GM23248 (cell line): ENCODE results near the gene SNRPD3. TPM values are rescaled to one million over a fixed set of nuclear protein-coding genes. Genes with fewer than 3 reads are reported as not detected.

Experiments used
- DNase-seq: peaks from one replicate; pipeline ENCODE4 v3.0.0-alpha.2; 2015
- H2AFZ ChIP-seq: fragments of 200-600 bp; sonication (generic); 2 replicates; pipeline ENCODE4 v1.6.1; 2016; ENCODE audit warnings: antibody characterized with exemption
- H3F3A ChIP-seq: fragments of 200-600 bp; sonication (generic); 2 replicates; pipeline ENCODE4 v1.6.1; 2016; ENCODE audit warnings: mild to moderate bottlenecking, antibody characterized with exemption, mixed run types; ENCODE audit not compliant: insufficient read depth
- H3K27ac ChIP-seq: fragments of 200-600 bp; sonication (generic); 2 replicates; pipeline ENCODE4 v1.5.1; 2016; ENCODE audit warnings: mild to moderate bottlenecking
- H3K27me3 ChIP-seq: fragments of 200-600 bp; sonication (generic); replicated peaks from 2 replicates; pipeline ENCODE4 v1.6.1; 2016; ENCODE audit warnings: mild to moderate bottlenecking; ENCODE audit not compliant: insufficient read depth
- H3K36me3 ChIP-seq: fragments of 200-600 bp; sonication (generic); 2 replicates; pipeline ENCODE4 v1.6.1; 2016; ENCODE audit warnings: low read depth, mild to moderate bottlenecking
- H3K4me1 ChIP-seq: fragments of 200-600 bp; sonication (generic); 2 replicates; pipeline ENCODE4 v1.6.1; 2016; ENCODE audit warnings: mild to moderate bottlenecking; ENCODE audit not compliant: insufficient read depth
- H3K4me2 ChIP-seq: fragments of 200-600 bp; sonication (generic); one replicate; pipeline ENCODE4 v1.6.1; 2016; ENCODE audit warnings: mild to moderate bottlenecking; ENCODE audit not compliant: unreplicated experiment
- H3K4me3 ChIP-seq: fragments of 200-600 bp; sonication (generic); 2 replicates; pipeline ENCODE4 v1.5.1; 2016; ENCODE audit warnings: mild to moderate bottlenecking
- H3K79me2 ChIP-seq: fragments of 200-600 bp; sonication (generic); 2 replicates; pipeline ENCODE4 v1.6.1; 2016; ENCODE audit warnings: mild to moderate bottlenecking; ENCODE audit not compliant: insufficient read depth
- H3K9ac ChIP-seq: fragments of 200-600 bp; sonication (generic); 2 replicates; pipeline ENCODE4 v1.6.1; 2016; ENCODE audit warnings: mild to moderate bottlenecking
- H3K9me2 ChIP-seq: fragments of 200-600 bp; sonication (generic); 2 replicates; pipeline ENCODE4 v1.6.1; 2016; ENCODE audit warnings: mixed run types, mild to moderate bottlenecking, moderate library complexity; ENCODE audit not compliant: insufficient read depth
- H3K9me3 ChIP-seq: fragments of 200-600 bp; sonication (generic); one replicate; pipeline ENCODE4 v1.6.1; 2017; ENCODE audit warnings: low read depth
- H4K20me1 ChIP-seq: fragments of 200-600 bp; sonication (generic); 2 replicates; pipeline ENCODE4 v1.6.0; 2016; ENCODE audit not compliant: insufficient read depth
- EZH2 ChIP-seq: fragments of 200-600 bp; sonication (generic); IDR thresholded peaks from 2 replicates; pipeline ENCODE4 v1.6.1; 2018; ENCODE audit warnings: antibody characterized with exemption, mild to moderate bottlenecking; ENCODE audit not compliant: insufficient read depth, poor library complexity, severe bottlenecking
- EZH2phosphoT487 ChIP-seq: fragments of 200-600 bp; sonication (generic); IDR thresholded peaks from 2 replicates; pipeline ENCODE4 v1.6.1; 2018; ENCODE audit warnings: antibody characterized with exemption, moderate library complexity, mild to moderate bottlenecking, low read depth; ENCODE audit not compliant: insufficient read depth
- WGBS, 2 experiments: methylation state at CpG; one replicate each; pipeline ENCODE4 v1.1.6; 2015 to 2017; ENCODE audit warnings: low lambda C conversion rate in 2 of 2, low coverage in 1 of 2; ENCODE audit errors: missing lambda C conversion rate in 2 of 2; 5-methylcytosine and 5-hydroxymethylcytosine counted together
- in situ Hi-C: fragments of 300-500 bp; cut with MboI; formaldehyde crosslinking; loops from 2 replicates; pipeline ENCODE4 v1.15.0; 2020
- polyA plus RNA-seq: library from polyadenylated mRNA; unstranded; fragments of >200 nt; fragmentation: Nextera tagmentation; extraction: Ambion mirVana; gene quantifications from 2 replicates; pipeline ENCODE4 v1.2.1, GENCODE V29; 2016
- total RNA-seq: library from RNA; depleted of rRNA; stranded (reverse); fragments of >200 nt; shearing (Covaris generic); gene quantifications from 2 replicates; pipeline ENCODE4 v1.2.3, GENCODE V29; 2014

SNRPD3 gene
- total and polyA plus RNA-seq, 2 experiments from 2014 or later, result 106 to 109 TPM

- peaks cover 11% of the 10 kb centered on the region for H3F3A ChIP-seq
- no peaks in the 10 kb centered on the region for H3K27me3 ChIP-seq
- peaks cover 4% of the 10 kb centered on the region; the same call in 1 of the 2 replicates for H4K20me1 ChIP-seq
- H3K36me3 ChIP-seq, result no peaks in the 10 kb centered on the region
- H3K27ac ChIP-seq, result no peak overlapping the region
- WGBS, 2 experiments, result 83 to 88% methylated on average over 6 to 10 of the region's 10 CpGs
- TF ChIP-seq EZH2phosphoT487, result no peak
- TF ChIP-seq EZH2, result no peak
- H3K9ac ChIP-seq, result no peak overlapping the region
- in situ Hi-C loops, result no loop called here
- H3K9me2 ChIP-seq, result no peaks in the 10 kb centered on the region
- no peaks in the 10 kb centered on the region for H3K79me2 ChIP-seq
- H3K9me3 ChIP-seq, result no peaks in the 10 kb centered on the region
- no peak overlapping the region for H3K4me3 ChIP-seq
- DNase-seq, result no peak
- no peak overlapping the region for H2AFZ ChIP-seq
- H3K4me2 ChIP-seq, result no peak overlapping the region
- peaks cover 16% of the 10 kb centered on the region for H3K4me1 ChIP-seq
These were observed 29.1 kb downstream of the SNRPD3 start for GRCh38 chr22:24584871-24585411.

- Histone ChIP-seq H3K27ac (no peak overlapping the region), H2AFZ (no peak overlapping the region), H3K4me3 (no peak overlapping the region), H4K20me1 (peaks cover 4% of the 10 kb centered on the region; the same call in 1 of the 2 replicates), H3K79me2 (no peaks in the 10 kb centered on the region), H3K9ac (no peak overlapping the region), H3K4me2 (no peak overlapping the region), H3K27me3 (no peaks in the 10 kb centered on the region), H3K9me2 (no peaks in the 10 kb centered on the region), H3K9me3 (no peaks in the 10 kb centered on the region), H3K4me1 (peaks cover 14% of the 10 kb centered on the region), H3F3A (peaks cover 8% of the 10 kb centered on the region), H3K36me3 (no peaks in the 10 kb centered on the region)
- 97% methylated on average over 3 of the region's 3 CpGs for WGBS, 2 experiments
- no peak for DNase-seq
- in situ Hi-C loops, result no loop called here
- TF ChIP-seq EZH2 (no peak), EZH2phosphoT487 (no peak)
These were observed 29.7 kb downstream of the SNRPD3 start for GRCh38 chr22:24585461-24585860.

- H4K20me1 ChIP-seq, result no peaks in the 10 kb centered on the region
- in situ Hi-C loops, result no loop called here
- no peaks in the 10 kb centered on the region for H3K36me3 ChIP-seq
- H3K9me3 ChIP-seq, result no peaks in the 10 kb centered on the region
- H3K4me2 ChIP-seq, result no peak overlapping the region
- peaks cover 3% of the 10 kb centered on the region for H3F3A ChIP-seq
- H3K79me2 ChIP-seq, result no peaks in the 10 kb centered on the region
- WGBS, 2 experiments, result 94 to 99% methylated on average over 20 to 24 of the region's 24 CpGs
- DNase-seq, result no peak
- H3K9me2 ChIP-seq, result no peaks in the 10 kb centered on the region
- no peak overlapping the region for H3K4me3 ChIP-seq
- no peak overlapping the region for H2AFZ ChIP-seq
- no peak for TF ChIP-seq EZH2
- TF ChIP-seq EZH2phosphoT487, result no peak
- no peak overlapping the region for H3K9ac ChIP-seq
- no peak overlapping the region for H3K27ac ChIP-seq
- no peaks in the 10 kb centered on the region for H3K27me3 ChIP-seq
- peaks cover 8% of the 10 kb centered on the region for H3K4me1 ChIP-seq
These were observed 30.2 kb downstream of the SNRPD3 start for GRCh38 chr22:24585927-24586546.

- TF ChIP-seq EZH2phosphoT487 (no peak), EZH2 (no peak)
- Histone ChIP-seq H3K79me2 (no peaks in the 10 kb centered on the region), H3K9me2 (no peaks in the 10 kb centered on the region), H3K4me1 (0 out of 2 replicates have a peak, but pooled peaks cover 6% of the 10 kb centered on the region), H3K9me3 (no peaks in the 10 kb centered on the region), H3K36me3 (no peaks in the 10 kb centered on the region), H4K20me1 (no peaks in the 10 kb centered on the region), H3K9ac (no peak overlapping the region), H3K4me3 (no peak overlapping the region), H3K4me2 (no peak overlapping the region), H3F3A (no peaks in the 10 kb centered on the region), H3K27me3 (no peaks in the 10 kb centered on the region), H2AFZ (no peak overlapping the region), H3K27ac (no peak overlapping the region)
- in situ Hi-C loops, result no loop called here
- DNase-seq, result no peak
- WGBS, 2 experiments, result 87 to 90% methylated on average over 5 of the region's 5 CpGs
These were observed 31.5 kb downstream of the SNRPD3 start for GRCh38 chr22:24587251-24587650.
